Smooth muscle cell of bladder (primary cell): ENCODE results near the gene ZBTB33. TPM values are rescaled to one million over a fixed set of nuclear protein-coding genes. Genes with fewer than 3 reads are reported as not detected.

Source experiments
- total RNA-seq: library from RNA; depleted of rRNA; stranded (reverse); fragments of >200 nt; gene quantifications from 2 replicates; pipeline ENCODE4 v1.2.3, GENCODE V29; 2014

Gene ZBTB33, protein sequence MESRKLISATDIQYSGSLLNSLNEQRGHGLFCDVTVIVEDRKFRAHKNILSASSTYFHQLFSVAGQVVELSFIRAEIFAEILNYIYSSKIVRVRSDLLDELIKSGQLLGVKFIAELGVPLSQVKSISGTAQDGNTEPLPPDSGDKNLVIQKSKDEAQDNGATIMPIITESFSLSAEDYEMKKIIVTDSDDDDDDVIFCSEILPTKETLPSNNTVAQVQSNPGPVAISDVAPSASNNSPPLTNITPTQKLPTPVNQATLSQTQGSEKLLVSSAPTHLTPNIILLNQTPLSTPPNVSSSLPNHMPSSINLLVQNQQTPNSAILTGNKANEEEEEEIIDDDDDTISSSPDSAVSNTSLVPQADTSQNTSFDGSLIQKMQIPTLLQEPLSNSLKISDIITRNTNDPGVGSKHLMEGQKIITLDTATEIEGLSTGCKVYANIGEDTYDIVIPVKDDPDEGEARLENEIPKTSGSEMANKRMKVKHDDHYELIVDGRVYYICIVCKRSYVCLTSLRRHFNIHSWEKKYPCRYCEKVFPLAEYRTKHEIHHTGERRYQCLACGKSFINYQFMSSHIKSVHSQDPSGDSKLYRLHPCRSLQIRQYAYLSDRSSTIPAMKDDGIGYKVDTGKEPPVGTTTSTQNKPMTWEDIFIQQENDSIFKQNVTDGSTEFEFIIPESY
- 6.8 and 9.2 TPM in 2 replicates for total RNA-seq

DNA sequence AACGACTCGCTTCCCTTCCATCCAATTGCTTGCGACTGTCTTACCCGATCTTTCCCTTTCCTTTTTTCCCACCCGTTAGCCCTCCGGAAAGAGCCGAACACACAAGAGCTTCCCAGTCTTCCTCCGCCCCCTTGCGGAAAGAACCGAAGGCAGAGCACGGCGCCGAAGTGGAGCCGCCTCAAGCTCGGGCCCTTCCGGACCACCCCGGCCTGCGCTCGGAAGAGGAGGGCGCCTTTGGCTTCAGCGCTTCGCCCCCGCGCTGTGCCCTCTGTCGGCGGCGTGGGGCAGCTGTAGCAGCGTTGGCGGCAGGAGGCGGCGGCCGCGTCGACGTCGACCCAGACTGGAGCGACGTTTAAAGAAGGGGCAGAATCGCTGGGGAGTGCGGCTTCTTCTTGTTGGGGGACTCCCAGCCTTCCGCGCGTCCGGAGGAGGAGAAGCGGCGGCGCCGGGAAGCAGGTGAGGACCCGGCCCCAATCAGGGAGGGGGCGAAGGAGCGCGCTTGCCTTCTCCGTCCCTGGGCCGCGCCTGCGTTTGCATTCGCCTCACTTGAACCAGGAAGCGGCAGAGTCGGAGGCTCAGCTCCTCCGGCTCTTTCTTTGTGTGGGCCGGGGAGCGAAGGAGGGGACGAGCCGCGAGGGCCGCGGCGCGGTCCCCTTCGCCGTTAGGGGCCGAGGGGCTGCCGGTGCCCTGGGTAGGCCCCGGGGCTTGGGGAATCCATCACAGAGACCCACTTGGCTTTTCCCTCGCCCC lies at the start of gene ZBTB33:
TSS of gene ZBTB33 (plus strand) at position 291 of the 750 bp plus-strand sequence. CDS start 2,604 bp downstream, outside the sequence.

Other genes with a start within 250 kb of the ZBTB33 start
- under 0.01 TPM in 1 of 2 replicates, not detected in the other for gene RHOXF2B, start 173.1 kb upstream of the ZBTB33 start, total RNA-seq
- not detected in 2 replicates for gene RHOXF1, start 134.9 kb upstream of the ZBTB33 start, total RNA-seq
- not detected in 2 replicates for gene RHOXF2, start 92.2 kb upstream of the ZBTB33 start, total RNA-seq
- 0.09 TPM in 1 of 2 replicates, not detected in the other for gene TMEM255A, start 60.6 kb downstream of the ZBTB33 start, total RNA-seq
- not detected in 2 replicates for gene ATP1B4, start 111.3 kb downstream of the ZBTB33 start, total RNA-seq
- 123 and 165 TPM in 2 replicates for gene LAMP2, start 218.5 kb downstream of the ZBTB33 start, total RNA-seq